PFSK-1 (cell line): ENCODE results near the gene XRCC2.

Source experiments
- POLR2AphosphoS5 ChIP-seq: IDR thresholded peaks from 2 replicates; pipeline ENCODE4 v1.6.1; 2012; ENCODE audit warnings: low read depth, mild to moderate bottlenecking, control low read depth, low read length, moderate library complexity
- TF ChIP-seq, protein P1 (sequence below), 2 experiments: IDR thresholded peaks; 2 replicates each; pipeline versions ENCODE4 v1.6.1 to v1.8.0; 2011 to 2012; ENCODE audit warnings: low read depth in 2 of 2, low read length in 2 of 2, control low read depth in 1 of 2, inconsistent platforms in 1 of 2, mild to moderate bottlenecking in 1 of 2, moderate library complexity in 1 of 2; ENCODE audit not compliant: insufficient read depth in 1 of 2

DNA sequence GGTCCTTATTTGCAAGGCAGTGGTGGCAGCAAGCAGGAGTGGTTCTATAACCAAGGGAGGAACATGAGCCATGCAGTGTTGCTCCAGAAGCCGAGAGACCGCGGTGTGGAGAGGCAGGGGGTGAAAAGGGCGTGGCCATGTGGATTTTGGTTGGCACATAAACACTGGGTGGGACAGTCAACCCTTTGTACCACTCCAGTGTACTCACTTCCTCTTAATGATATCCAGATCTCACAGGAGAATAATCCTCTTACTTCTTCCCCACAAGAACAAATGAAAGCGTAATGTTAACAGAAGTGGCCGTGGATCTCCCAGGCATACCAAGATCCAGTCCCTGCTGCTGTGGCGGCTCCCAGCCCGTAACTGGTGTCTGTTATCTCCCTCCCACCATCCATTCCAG, 42.4 kb downstream of the XRCC2 start:
- TF ChIP-seq POLR2AphosphoS5, result no peak
- TF ChIP-seq, protein P1, sequence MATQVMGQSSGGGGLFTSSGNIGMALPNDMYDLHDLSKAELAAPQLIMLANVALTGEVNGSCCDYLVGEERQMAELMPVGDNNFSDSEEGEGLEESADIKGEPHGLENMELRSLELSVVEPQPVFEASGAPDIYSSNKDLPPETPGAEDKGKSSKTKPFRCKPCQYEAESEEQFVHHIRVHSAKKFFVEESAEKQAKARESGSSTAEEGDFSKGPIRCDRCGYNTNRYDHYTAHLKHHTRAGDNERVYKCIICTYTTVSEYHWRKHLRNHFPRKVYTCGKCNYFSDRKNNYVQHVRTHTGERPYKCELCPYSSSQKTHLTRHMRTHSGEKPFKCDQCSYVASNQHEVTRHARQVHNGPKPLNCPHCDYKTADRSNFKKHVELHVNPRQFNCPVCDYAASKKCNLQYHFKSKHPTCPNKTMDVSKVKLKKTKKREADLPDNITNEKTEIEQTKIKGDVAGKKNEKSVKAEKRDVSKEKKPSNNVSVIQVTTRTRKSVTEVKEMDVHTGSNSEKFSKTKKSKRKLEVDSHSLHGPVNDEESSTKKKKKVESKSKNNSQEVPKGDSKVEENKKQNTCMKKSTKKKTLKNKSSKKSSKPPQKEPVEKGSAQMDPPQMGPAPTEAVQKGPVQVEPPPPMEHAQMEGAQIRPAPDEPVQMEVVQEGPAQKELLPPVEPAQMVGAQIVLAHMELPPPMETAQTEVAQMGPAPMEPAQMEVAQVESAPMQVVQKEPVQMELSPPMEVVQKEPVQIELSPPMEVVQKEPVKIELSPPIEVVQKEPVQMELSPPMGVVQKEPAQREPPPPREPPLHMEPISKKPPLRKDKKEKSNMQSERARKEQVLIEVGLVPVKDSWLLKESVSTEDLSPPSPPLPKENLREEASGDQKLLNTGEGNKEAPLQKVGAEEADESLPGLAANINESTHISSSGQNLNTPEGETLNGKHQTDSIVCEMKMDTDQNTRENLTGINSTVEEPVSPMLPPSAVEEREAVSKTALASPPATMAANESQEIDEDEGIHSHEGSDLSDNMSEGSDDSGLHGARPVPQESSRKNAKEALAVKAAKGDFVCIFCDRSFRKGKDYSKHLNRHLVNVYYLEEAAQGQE (IDR thresholded peaks at IDR 0.05; ENCODE audit: insufficient read depth in 1 of 2, low read depth in 2 of 2, low read length in 2 of 2), result no peak
